Placental pericyte (primary cell): Measurements from ENCODE around the gene SFR1. TPM values are rescaled to one million over a fixed set of nuclear protein-coding genes. Genes with fewer than 3 reads are reported as not detected.

Source experiments
- total RNA-seq: library from RNA; depleted of rRNA; stranded (reverse); fragments of >200 nt; gene quantifications from 2 replicates; pipeline ENCODE4 v1.2.3, GENCODE V29; 2012

The SFR1 gene, protein sequence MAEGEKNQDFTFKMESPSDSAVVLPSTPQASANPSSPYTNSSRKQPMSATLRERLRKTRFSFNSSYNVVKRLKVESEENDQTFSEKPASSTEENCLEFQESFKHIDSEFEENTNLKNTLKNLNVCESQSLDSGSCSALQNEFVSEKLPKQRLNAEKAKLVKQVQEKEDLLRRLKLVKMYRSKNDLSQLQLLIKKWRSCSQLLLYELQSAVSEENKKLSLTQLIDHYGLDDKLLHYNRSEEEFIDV
- 5.9 and 15.3 TPM in 2 replicates for total RNA-seq

DNA sequence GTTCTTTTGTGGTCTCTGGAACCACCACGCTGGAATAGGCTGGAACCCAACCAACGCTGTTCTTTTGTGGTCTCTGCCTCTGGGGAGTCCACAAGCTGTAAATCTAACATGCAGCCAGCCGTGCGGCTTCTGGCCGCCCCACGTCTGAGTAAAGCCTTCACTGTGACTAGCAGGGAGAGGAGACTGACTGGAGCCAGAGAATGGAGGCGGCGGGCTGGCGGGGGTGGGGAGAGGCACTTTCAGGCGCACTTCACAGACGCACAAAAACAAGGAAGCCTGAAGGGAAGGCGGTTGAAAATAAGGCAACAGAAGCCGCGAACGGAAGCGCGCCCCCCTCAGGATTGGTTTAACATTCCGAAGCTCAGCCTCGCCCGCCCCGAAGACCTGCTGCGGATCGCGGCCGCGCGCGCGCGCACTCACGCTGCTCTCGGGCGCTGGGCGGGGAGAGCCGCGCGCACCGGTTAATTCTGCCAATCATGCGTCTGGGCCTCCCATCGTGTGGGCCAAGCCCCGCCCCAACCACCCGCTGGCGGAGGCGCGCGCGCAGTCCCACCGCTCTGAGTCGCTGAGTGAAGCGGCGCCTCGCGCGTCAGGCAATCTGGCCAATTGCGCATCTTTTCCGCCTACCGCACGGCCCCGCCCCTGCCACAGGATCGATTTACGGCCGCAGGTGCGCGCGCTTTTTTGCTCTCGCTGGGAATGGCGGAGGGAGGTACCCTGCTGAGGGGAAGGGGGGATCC lies at the start of gene SFR1:
Gene SFR1 (plus strand): TSS at position 687 of the 740 bp plus-strand sequence. CDS start 13 bp downstream, at position 700.

DNA sequence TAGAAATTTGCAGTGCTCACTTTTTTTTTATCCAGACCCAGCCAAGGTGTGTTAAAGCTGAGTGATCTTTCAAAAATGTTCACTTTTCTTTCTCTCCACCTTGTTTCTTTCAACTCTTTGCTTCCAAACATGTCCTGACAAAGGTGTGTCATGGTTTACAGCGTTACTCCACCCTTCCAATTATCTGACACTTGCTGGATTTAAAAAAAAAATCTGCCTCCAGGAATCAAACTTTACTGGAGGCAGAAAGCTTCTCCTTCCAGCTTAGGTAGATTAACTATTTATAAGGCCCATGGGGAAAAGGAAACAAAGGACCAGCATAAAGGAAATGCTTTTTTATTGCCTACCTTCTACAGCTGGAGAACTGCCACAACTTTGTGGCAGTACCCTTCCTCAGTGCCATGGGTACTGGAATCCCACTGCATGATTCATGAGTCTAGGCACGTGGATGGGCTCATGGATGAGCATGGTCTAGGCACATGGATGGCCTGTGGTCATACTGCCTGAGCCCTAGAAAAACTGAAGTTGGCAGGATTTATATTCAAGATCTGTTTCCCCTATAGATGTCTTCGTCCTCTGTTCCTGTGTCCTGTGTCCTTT lies 36.1 kb upstream of the SFR1 start, which contains the start of gene COL17A1:
Gene COL17A1 (minus strand): TSS at position 80 of the 600 bp plus-strand sequence. CDS start 5,207 bp downstream, outside the sequence.

Other genes starting within 250 kb of the SFR1 start
- 15.1 and 36.2 TPM in 2 replicates for gene STN1, start 204.0 kb upstream of the SFR1 start, total RNA-seq
- 59.0 and 59.3 TPM in 2 replicates for gene SLK, start 155.0 kb upstream of the SFR1 start, total RNA-seq
- gene COL17A1, start 36.3 kb upstream of the SFR1 start, total RNA-seq: under 0.01 and 1.1 TPM in 2 replicates
- 0.22 TPM in 1 of 2 replicates, not detected in the other for gene CFAP43, start 110.2 kb downstream of the SFR1 start, total RNA-seq
- 224 and 299 TPM in 2 replicates for gene GSTO1, start 132.7 kb downstream of the SFR1 start, total RNA-seq
- gene GSTO2, start 147.0 kb downstream of the SFR1 start, total RNA-seq: 0.22 and 1.9 TPM in 2 replicates
- gene ITPRIP, start 216.3 kb downstream of the SFR1 start, total RNA-seq: 20.8 and 45.2 TPM in 2 replicates
- 0.29 and 0.44 TPM in 2 replicates for gene CFAP58, start 231.7 kb downstream of the SFR1 start, total RNA-seq